MM.1S (cell line): ENCODE data around the gene ATP1A2.

Experiments used
- DNase-seq: peaks from one replicate; pipeline ENCODE4 v3.0.0-alpha.2; 2015
- H2AFZ ChIP-seq: fragments of 300-600 bp; sonication (generic); 2 replicates; pipeline ENCODE4 v1.6.0; 2016; ENCODE audit warnings: antibody characterized with exemption, low read length
- H3F3A ChIP-seq: fragments of 300-600 bp; sonication (generic); 2 replicates; pipeline ENCODE4 v1.6.1; 2016; ENCODE audit warnings: mild to moderate bottlenecking, antibody characterized with exemption, low read length, moderate library complexity, mixed read lengths; ENCODE audit not compliant: insufficient read depth
- H3K27ac ChIP-seq: fragments of 300-600 bp; sonication (generic); 2 replicates; pipeline ENCODE4 v1.5.1; 2016; ENCODE audit warnings: mild to moderate bottlenecking, low read length
- H3K27me3 ChIP-seq: fragments of 300-600 bp; sonication (generic); replicated peaks from 2 replicates; pipeline ENCODE4 v1.6.0; 2016; ENCODE audit warnings: low read length; ENCODE audit not compliant: insufficient read depth
- H3K36me3 ChIP-seq: fragments of 300-600 bp; sonication (generic); replicated peaks from 2 replicates; pipeline ENCODE4 v1.6.1; 2016; ENCODE audit warnings: mild to moderate bottlenecking, low read length, mixed read lengths; ENCODE audit not compliant: insufficient read depth
- H3K4me1 ChIP-seq: fragments of 300-600 bp; sonication (generic); 2 replicates; pipeline ENCODE4 v1.6.1; 2016; ENCODE audit warnings: low read length, mixed read lengths
- H3K4me2 ChIP-seq: fragments of 300-600 bp; sonication (generic); 2 replicates; pipeline ENCODE4 v1.6.0; 2016; ENCODE audit warnings: low read depth, low read length
- H3K4me3 ChIP-seq: fragments of 300-600 bp; sonication (generic); 2 replicates; pipeline ENCODE4 v1.5.1; 2016; ENCODE audit warnings: low read length, mixed read lengths
- H3K79me2 ChIP-seq: fragments of 300-600 bp; sonication (generic); 2 replicates; pipeline ENCODE4 v1.6.1; 2016; ENCODE audit warnings: mixed run types, low read length, mixed read lengths
- H3K9ac ChIP-seq: fragments of 300-600 bp; sonication (generic); 2 replicates; pipeline ENCODE4 v1.6.1; 2016; ENCODE audit warnings: low read length, mixed read lengths
- H3K9me2 ChIP-seq: fragments of 300-600 bp; sonication (generic); replicated peaks from 2 replicates; pipeline ENCODE4 v1.6.1; 2016; ENCODE audit warnings: mild to moderate bottlenecking, low read length, mixed read lengths; ENCODE audit not compliant: insufficient read depth
- H3K9me3 ChIP-seq: fragments of 300-600 bp; sonication (generic); replicated peaks from 2 replicates; pipeline ENCODE4 v1.6.1; 2016; ENCODE audit warnings: mild to moderate bottlenecking, low read length, mixed read lengths; ENCODE audit not compliant: insufficient read depth
- H4K20me1 ChIP-seq: fragments of 300-600 bp; sonication (generic); 2 replicates; pipeline ENCODE4 v1.6.1; 2016; ENCODE audit warnings: mild to moderate bottlenecking, low read length, moderate library complexity, mixed read lengths; ENCODE audit not compliant: insufficient read depth
- EZH2 ChIP-seq: fragments of 300-600 bp; sonication (generic); optimal IDR thresholded peaks from 2 replicates; pipeline ENCODE3; 2017; ENCODE audit warnings: low read depth, mild to moderate bottlenecking, antibody characterized with exemption, low read length, mixed read lengths
- EZH2phosphoT487 ChIP-seq: fragments of 300-600 bp; sonication (generic); IDR thresholded peaks from 2 replicates; pipeline ENCODE4 v1.6.1; 2018; ENCODE audit warnings: antibody characterized with exemption, low read length
- TF ChIP-seq, protein P1 (sequence below): fragments of 300-600 bp; sonication (generic); IDR thresholded peaks from 2 replicates; pipeline ENCODE4 v1.5.1; 2016; ENCODE audit warnings: antibody characterized with exemption, low read length, mixed read lengths

The ATP1A2 gene

GRCh38 chr1:160094291-160094625 is 21.3 kb upstream of the ATP1A2 start:
- Histone ChIP-seq H3K4me1 (peaks cover 15% of the 10 kb centered on the region), H3K9me3 (no peaks in the 10 kb centered on the region), H3K79me2 (peaks cover 23% of the 10 kb centered on the region), H3K4me3 (no peak overlapping the region), H4K20me1 (no peaks in the 10 kb centered on the region), H3F3A (peaks cover 3% of the 10 kb centered on the region; the same call in 1 of the 2 replicates), H3K9me2 (no peaks in the 10 kb centered on the region), H3K9ac (no peak overlapping the region), H3K27ac (no peak overlapping the region), H3K4me2 (no peak overlapping the region), H3K27me3 (no peaks in the 10 kb centered on the region), H2AFZ (no peak overlapping the region), H3K36me3 (no peaks in the 10 kb centered on the region)
- TF ChIP-seq EZH2 (no peak), EZH2phosphoT487 (no peak)
- TF ChIP-seq, protein P1, sequence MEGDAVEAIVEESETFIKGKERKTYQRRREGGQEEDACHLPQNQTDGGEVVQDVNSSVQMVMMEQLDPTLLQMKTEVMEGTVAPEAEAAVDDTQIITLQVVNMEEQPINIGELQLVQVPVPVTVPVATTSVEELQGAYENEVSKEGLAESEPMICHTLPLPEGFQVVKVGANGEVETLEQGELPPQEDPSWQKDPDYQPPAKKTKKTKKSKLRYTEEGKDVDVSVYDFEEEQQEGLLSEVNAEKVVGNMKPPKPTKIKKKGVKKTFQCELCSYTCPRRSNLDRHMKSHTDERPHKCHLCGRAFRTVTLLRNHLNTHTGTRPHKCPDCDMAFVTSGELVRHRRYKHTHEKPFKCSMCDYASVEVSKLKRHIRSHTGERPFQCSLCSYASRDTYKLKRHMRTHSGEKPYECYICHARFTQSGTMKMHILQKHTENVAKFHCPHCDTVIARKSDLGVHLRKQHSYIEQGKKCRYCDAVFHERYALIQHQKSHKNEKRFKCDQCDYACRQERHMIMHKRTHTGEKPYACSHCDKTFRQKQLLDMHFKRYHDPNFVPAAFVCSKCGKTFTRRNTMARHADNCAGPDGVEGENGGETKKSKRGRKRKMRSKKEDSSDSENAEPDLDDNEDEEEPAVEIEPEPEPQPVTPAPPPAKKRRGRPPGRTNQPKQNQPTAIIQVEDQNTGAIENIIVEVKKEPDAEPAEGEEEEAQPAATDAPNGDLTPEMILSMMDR = no peak
- DNase-seq = no peak

DNA sequence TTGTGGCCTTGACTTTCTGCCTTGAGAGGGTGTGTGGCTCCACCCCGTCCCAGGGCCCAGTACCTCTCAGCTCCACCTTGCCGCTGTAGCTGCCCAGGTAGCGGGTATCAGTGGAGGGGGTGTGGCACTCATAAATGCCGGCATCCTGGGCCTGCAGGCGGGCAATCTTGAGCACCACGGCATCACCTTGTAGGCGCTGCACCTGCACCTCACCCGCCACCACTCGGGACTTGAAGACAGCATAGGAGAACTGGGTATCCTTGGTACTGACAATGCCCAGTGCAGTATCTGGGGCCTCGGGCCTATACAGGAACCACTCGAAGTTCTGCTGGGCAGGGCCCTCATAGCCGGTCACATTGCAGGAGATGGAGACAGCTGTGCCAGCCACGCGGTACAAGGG is 20.8 kb upstream of the ATP1A2 start:
- Histone ChIP-seq H3F3A (peaks cover 7% of the 10 kb centered on the region; the same call in 1 of the 2 replicates), H3K9me3 (no peaks in the 10 kb centered on the region), H3K4me2 (no peak overlapping the region)

GRCh38 chr1:160095382-160096105 is 20.0 kb upstream of the ATP1A2 start:
- H3K79me2 ChIP-seq = peaks cover 23% of the 10 kb centered on the region
- no peaks in the 10 kb centered on the region for H3K9me2 ChIP-seq
- no peak for DNase-seq
- H4K20me1 ChIP-seq = no peaks in the 10 kb centered on the region
- H3K4me1 ChIP-seq = peaks cover 24% of the 10 kb centered on the region
- no peak for TF ChIP-seq EZH2phosphoT487
- TF ChIP-seq, protein P1 = no peak
- no peak for TF ChIP-seq EZH2
- H3F3A ChIP-seq = peaks cover 7% of the 10 kb centered on the region; the same call in 1 of the 2 replicates
- H3K27ac ChIP-seq = no peak overlapping the region
- no peak overlapping the region for H3K4me3 ChIP-seq
- no peaks in the 10 kb centered on the region for H3K27me3 ChIP-seq
- H3K9me3 ChIP-seq = no peaks in the 10 kb centered on the region
- no peak overlapping the region for H3K9ac ChIP-seq
- no peak overlapping the region for H2AFZ ChIP-seq
- no peaks in the 10 kb centered on the region for H3K36me3 ChIP-seq
- H3K4me2 ChIP-seq = no peak overlapping the region

More for the DNA sequence above, 20.8 kb upstream of the ATP1A2 start:
- H3K27me3 ChIP-seq = no peaks in the 10 kb centered on the region
- no peaks in the 10 kb centered on the region for H3K36me3 ChIP-seq
- H3K9me2 ChIP-seq = no peaks in the 10 kb centered on the region
- H3K27ac ChIP-seq = no peak overlapping the region
- no peak overlapping the region for H3K4me3 ChIP-seq
- TF ChIP-seq, protein P1 = no peak
- no peak for TF ChIP-seq EZH2
- no peak for TF ChIP-seq EZH2phosphoT487
- no peak overlapping the region for H2AFZ ChIP-seq
- no peak for DNase-seq
- H3K9ac ChIP-seq = no peak overlapping the region
- H3K4me1 ChIP-seq = peaks cover 20% of the 10 kb centered on the region
- no peaks in the 10 kb centered on the region for H4K20me1 ChIP-seq
- H3K79me2 ChIP-seq = peaks cover 23% of the 10 kb centered on the region
